Lower leg skin (tissue), 3 donors: ENCODE results near the gene MATN4.

Source experiments
- CTCF ChIP-seq, 3 donors: fragments of 450-650 bp; IDR thresholded peaks; one replicate each; pipeline ENCODE4 v1.5.1; 2016; ENCODE audit warnings: antibody characterized with exemption in 3 of 3, mild to moderate bottlenecking in 3 of 3, moderate library complexity in 2 of 3
- POLR2A ChIP-seq, 2 donors: fragments of 450-650 bp; IDR thresholded peaks; one replicate each; pipeline ENCODE4 v1.6.1; 2016 to 2017; ENCODE audit warnings: antibody characterized with exemption in 2 of 2, mild to moderate bottlenecking in 1 of 2, moderate library complexity in 1 of 2

DNA sequence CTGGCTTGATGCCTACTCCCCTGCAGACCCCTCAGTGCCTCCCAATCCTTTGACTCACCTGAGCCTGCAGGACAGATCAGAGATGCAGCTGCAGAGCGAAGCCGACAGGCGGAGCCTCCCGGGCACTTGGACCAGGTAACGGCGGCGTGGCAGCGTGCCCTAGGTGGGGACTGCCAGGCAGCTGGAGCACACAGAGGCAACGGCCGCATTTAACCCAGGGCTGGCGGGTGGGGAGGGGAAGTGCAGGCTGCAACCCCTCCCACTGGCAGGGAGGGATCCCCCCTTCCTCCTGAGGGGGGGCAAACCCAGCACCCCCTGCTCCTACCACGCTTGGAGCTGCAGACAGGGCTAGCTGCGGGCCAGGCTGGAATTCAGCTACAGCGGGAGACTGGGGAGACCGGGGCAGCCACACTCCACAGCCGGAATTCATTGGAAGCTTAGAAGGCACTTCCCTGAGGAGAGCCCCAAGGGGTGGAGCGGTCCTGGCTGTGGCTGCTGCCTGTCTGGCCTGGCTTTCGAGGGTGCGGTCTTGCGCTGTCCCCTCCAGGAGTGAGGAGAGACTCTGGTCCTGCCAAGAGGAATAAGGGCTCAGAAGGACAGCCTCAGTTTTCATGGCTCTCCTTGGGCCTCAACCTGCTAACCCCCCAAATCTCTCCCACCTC, at the start of gene MATN4:
- no peak for TF ChIP-seq CTCF (IDR thresholded peaks at IDR 0.05)
- no peak for TF ChIP-seq POLR2A (IDR thresholded peaks at IDR 0.05)
